Glutamatergic neuron (in vitro differentiated cells): ENCODE data around the gene MTMR10. TPM values are rescaled to one million over a fixed set of nuclear protein-coding genes. Genes with fewer than 3 reads are reported as not detected.

ENCODE experiments used
- DNase-seq: peaks from one replicate; pipeline ENCODE4 v3.0.0; 2022
- H3K27ac Mint-ChIP-seq: one replicate; pipeline ENCODE4 v1.8.0; 2020; ENCODE audit warnings: mild to moderate bottlenecking, mixed read lengths, inconsistent platforms; ENCODE audit not compliant: unreplicated experiment
- H3K27me3 Mint-ChIP-seq: one replicate; pipeline ENCODE4 v1.8.0; 2020; ENCODE audit warnings: mild to moderate bottlenecking, moderate library complexity, mixed read lengths, inconsistent platforms; ENCODE audit not compliant: unreplicated experiment
- H3K36me3 Mint-ChIP-seq: one replicate; pipeline ENCODE4 v1.8.0; 2020; ENCODE audit warnings: mild to moderate bottlenecking, mixed read lengths, inconsistent platforms; ENCODE audit not compliant: unreplicated experiment
- H3K4me1 Mint-ChIP-seq: one replicate; pipeline ENCODE4 v1.8.0; 2020; ENCODE audit warnings: mild to moderate bottlenecking, low read depth, mixed read lengths, inconsistent platforms; ENCODE audit not compliant: unreplicated experiment
- H3K4me3 Mint-ChIP-seq: one replicate; pipeline ENCODE4 v1.8.0; 2020; ENCODE audit warnings: mild to moderate bottlenecking, mixed read lengths, inconsistent platforms; ENCODE audit not compliant: unreplicated experiment
- H3K9me3 Mint-ChIP-seq: one replicate; pipeline ENCODE4 v1.8.0; 2020; ENCODE audit warnings: mild to moderate bottlenecking, moderate library complexity, mixed read lengths, inconsistent platforms; ENCODE audit not compliant: unreplicated experiment
- CTCF ChIP-seq: fragments of 200-600 bp; sonication (generic); IDR thresholded peaks from one replicate; pipeline ENCODE4 v1.5.0; 2021; ENCODE audit not compliant: partially characterized antibody, unreplicated experiment
- total RNA-seq: library from RNA; stranded (reverse); fragmentation: NEBNext Ultra II Directional; extraction: Animal tissue kit (Norgen Biotek cat#: 25700); gene quantifications from one replicate; pipeline ENCODE4 v1.2.1, GENCODE V29; 2021; ENCODE audit not compliant: unreplicated experiment

The MTMR10 gene
- total RNA-seq, 1 donor from 2014 or later: 17.1 TPM

- no peak for DNase-seq
- no peaks in the 10 kb centered on the region for H3K9me3 Mint-ChIP-seq
Observed at GRCh38 chr15:30979457-30979856, 12.0 kb downstream of the MTMR10 start.

GRCh38 chr15:30978328-30978727 is 13.1 kb downstream of the MTMR10 start:
- no peaks in the 10 kb centered on the region for H3K9me3 Mint-ChIP-seq

More at GRCh38 chr15:30979457-30979856, 12.0 kb downstream of the MTMR10 start:
- no peak for TF ChIP-seq CTCF
- no peak overlapping the region for H3K4me3 Mint-ChIP-seq
- H3K36me3 Mint-ChIP-seq: no peaks in the 10 kb centered on the region
- H3K4me1 Mint-ChIP-seq: peaks cover 14% of the 10 kb centered on the region
- no peaks in the 10 kb centered on the region for H3K27me3 Mint-ChIP-seq
- no peak overlapping the region for H3K27ac Mint-ChIP-seq

GRCh38 chr15:30974112-30974511 is 17.3 kb downstream of the MTMR10 start:
- Mint-ChIP-seq H3K4me1 (peaks cover 7% of the 10 kb centered on the region), H3K9me3 (no peaks in the 10 kb centered on the region), H3K4me3 (no peak overlapping the region), H3K36me3 (no peaks in the 10 kb centered on the region), H3K27me3 (no peaks in the 10 kb centered on the region), H3K27ac (no peak overlapping the region)
- TF ChIP-seq CTCF: no peak
- no peak for DNase-seq

More at GRCh38 chr15:30978328-30978727, 13.1 kb downstream of the MTMR10 start:
- H3K36me3 Mint-ChIP-seq: no peaks in the 10 kb centered on the region
- no peaks in the 10 kb centered on the region for H3K27me3 Mint-ChIP-seq
- peak overlapping the region; percentile 26 for H3K27ac Mint-ChIP-seq
- DNase-seq: no peak
- peaks cover 9% of the 10 kb centered on the region for H3K4me1 Mint-ChIP-seq
- H3K4me3 Mint-ChIP-seq: no peak overlapping the region
- no peak for TF ChIP-seq CTCF

- H3K9me3 Mint-ChIP-seq: no peaks in the 10 kb centered on the region
- H3K27me3 Mint-ChIP-seq: no peaks in the 10 kb centered on the region
Observed at GRCh38 chr15:30973379-30973778, 18.0 kb downstream of the MTMR10 start.

DNA sequence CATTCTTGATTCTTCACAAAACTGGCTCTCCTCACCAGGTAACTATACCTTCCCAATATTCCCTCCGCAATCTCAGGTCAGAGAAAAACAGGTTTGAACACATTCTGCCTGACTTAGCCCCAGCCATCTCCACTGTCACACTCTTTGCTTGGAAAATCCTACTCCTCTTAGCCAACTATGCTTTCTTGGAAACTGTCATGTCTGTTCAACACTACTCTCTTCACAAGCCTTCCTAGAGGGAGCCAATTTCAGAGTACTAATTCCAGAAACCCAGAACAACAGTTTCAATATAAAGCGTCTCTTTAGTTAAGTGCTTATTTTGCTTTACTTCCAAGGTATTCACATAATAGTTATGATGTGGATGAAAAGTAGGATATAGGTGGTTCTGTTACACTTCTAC is 21.7 kb downstream of the MTMR10 start:
- no peak for DNase-seq
- Mint-ChIP-seq H3K36me3 (no peaks in the 10 kb centered on the region), H3K27me3 (no peaks in the 10 kb centered on the region), H3K4me1 (no peaks in the 10 kb centered on the region), H3K9me3 (no peaks in the 10 kb centered on the region), H3K4me3 (no peak overlapping the region), H3K27ac (no peak overlapping the region)
- no peak for TF ChIP-seq CTCF

More at GRCh38 chr15:30973379-30973778, 18.0 kb downstream of the MTMR10 start:
- Mint-ChIP-seq H3K4me1 (peaks cover 6% of the 10 kb centered on the region), H3K27ac (no peak overlapping the region), H3K4me3 (no peak overlapping the region), H3K36me3 (no peaks in the 10 kb centered on the region)
- no peak for DNase-seq
- no peak for TF ChIP-seq CTCF
